H1 (cell line): ENCODE measurements around the gene AK2. TPM values are rescaled to one million over a fixed set of nuclear protein-coding genes. Genes with fewer than 3 reads are reported as not detected.

Experiments used
- FOSL1 ChIP-seq: IDR thresholded peaks from 2 replicates; pipeline ENCODE4 v1.6.1; 2011; ENCODE audit warnings: mild to moderate bottlenecking, low read depth, low read length, moderate library complexity; ENCODE audit not compliant: insufficient read depth
- HDAC2 ChIP-seq, 2 experiments: fragments of 300-600 bp in 1 of 2; sonication (generic) in 1 of 2; IDR thresholded peaks; 2 replicates each; pipeline ENCODE4 v1.6.1; 2011 to 2012; ENCODE audit warnings: low read depth in 2 of 2, low read length in 2 of 2, mild to moderate bottlenecking in 2 of 2, moderate library complexity in 2 of 2, borderline replicate concordance in 1 of 2, inconsistent platforms in 1 of 2
- KDM1A ChIP-seq: fragments of 200-600, 300-600 bp; sonication (generic); IDR thresholded peaks from 2 replicates; pipeline ENCODE4 v1.7.1; 2016; ENCODE audit warnings: mild to moderate bottlenecking, low read length, borderline replicate concordance
- TAF7 ChIP-seq: optimal IDR thresholded peaks from 2 replicates; pipeline ENCODE3; 2011; ENCODE audit warnings: low read depth, mild to moderate bottlenecking, inconsistent platforms, low read length, moderate library complexity, borderline replicate concordance
- TCF12 ChIP-seq: IDR thresholded peaks from 2 replicates; pipeline ENCODE4 v1.6.1; 2011; ENCODE audit warnings: low read depth, mild to moderate bottlenecking, low read length
- polyA plus RNA-seq, 7 experiments: library from polyadenylated mRNA; depleted of rRNA in 3 of 7; stranded (reverse) in 5 of 7; unstranded in 2 of 7; fragments of >200 nt in 5 of 7; fragments of 200-250 nt in 2 of 7; gene quantifications; 1 replicate in 5 of 7; 2 replicates in 1 of 7; 4 replicates in 1 of 7; pipeline versions ENCODE4 v1.2.1 to v1.2.3, GENCODE V29; 2011 to 2013; ENCODE audit warnings: missing spikeins in 2 of 7, mixed read lengths in 2 of 7
- total RNA-seq: library from RNA; stranded (reverse); fragmentation: NEBNext Ultra II Directional; extraction: Animal tissue kit (Norgen Biotek cat#: 25700); gene quantifications from 2 replicates; pipeline ENCODE4 v1.2.1, GENCODE V29; 2021
- TF ChIP-seq, protein P1 (sequence below): IDR thresholded peaks from 2 replicates; pipeline ENCODE4 v1.6.1; 2011; ENCODE audit warnings: low read depth, mild to moderate bottlenecking, low read length; ENCODE audit not compliant: insufficient read depth

Gene AK2
- total and polyA plus RNA-seq, 2 of the 8 experiments (the other 6 are each of a cell fraction or from before 2014, with no cell fraction given), result 92.3 to 137 TPM

GRCh38 chr1:32958827-32959226 is 77.9 kb downstream of the AK2 start (continued):
- TF ChIP-seq TAF7 (no peak), TCF12 (no peak), KDM1A (no peak), HDAC2 (IDR thresholded peaks at IDR 0.05; ENCODE audit: borderline replicate concordance in 1 of 2, low read depth in 2 of 2, low read length in 2 of 2) (no peak), FOSL1 (no peak)
- TF ChIP-seq, protein P1, sequence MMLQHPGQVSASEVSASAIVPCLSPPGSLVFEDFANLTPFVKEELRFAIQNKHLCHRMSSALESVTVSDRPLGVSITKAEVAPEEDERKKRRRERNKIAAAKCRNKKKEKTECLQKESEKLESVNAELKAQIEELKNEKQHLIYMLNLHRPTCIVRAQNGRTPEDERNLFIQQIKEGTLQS, result no peak

Other genes starting within 250 kb of the AK2 start
- 226 and 230 TPM in 2 replicates for gene YARS1, start 219.5 kb downstream of the AK2 start, total RNA-seq
- 47.1 and 55.6 TPM in 2 replicates for gene YARS1, start 219.5 kb downstream of the AK2 start, polyA plus RNA-seq (2011; rRNA removed)
- gene S100PBP, start 219.2 kb downstream of the AK2 start, total RNA-seq, result 65.7 and 68.3 TPM in 2 replicates
- 22.4 and 43.8 TPM in 2 replicates for gene S100PBP, start 219.2 kb downstream of the AK2 start, polyA plus RNA-seq (2011; rRNA removed)
- gene FNDC5, start 166.0 kb downstream of the AK2 start, total RNA-seq, result 0.94 and 2.0 TPM in 2 replicates
- gene FNDC5, start 166.0 kb downstream of the AK2 start, polyA plus RNA-seq (2011; rRNA removed), result 1.8 and 3.2 TPM in 2 replicates
- gene HPCA, start 150.4 kb downstream of the AK2 start, total RNA-seq, result 0.84 and 1.4 TPM in 2 replicates
- 0.70 and 0.78 TPM in 2 replicates for gene HPCA, start 150.4 kb downstream of the AK2 start, polyA plus RNA-seq (2011; rRNA removed)
- 7.3 and 9.5 TPM in 2 replicates for gene TMEM54, start 135.5 kb downstream of the AK2 start, total RNA-seq
- gene TMEM54, start 135.5 kb downstream of the AK2 start, polyA plus RNA-seq (2011; rRNA removed), result 58.7 and 85.7 TPM in 2 replicates
- 10.4 and 11.2 TPM in 2 replicates for gene RNF19B, start 72.1 kb downstream of the AK2 start, total RNA-seq
- 9.2 and 9.8 TPM in 2 replicates for gene RNF19B, start 72.1 kb downstream of the AK2 start, polyA plus RNA-seq (2011; rRNA removed)
- 0.21 and 0.22 TPM in 2 replicates for gene AZIN2, start 44.3 kb upstream of the AK2 start, total RNA-seq
- 0.82 and 0.91 TPM in 2 replicates for gene AZIN2, start 44.3 kb upstream of the AK2 start, polyA plus RNA-seq (2011; rRNA removed)
- 10.3 and 10.8 TPM in 2 replicates for gene TRIM62, start 145.2 kb upstream of the AK2 start, total RNA-seq
- 6.3 and 8.7 TPM in 2 replicates for gene TRIM62, start 145.2 kb upstream of the AK2 start, polyA plus RNA-seq (2011; rRNA removed)
- gene ZNF362, start 219.6 kb upstream of the AK2 start, total RNA-seq, result 27.8 and 30.0 TPM in 2 replicates
- 24.2 and 40.4 TPM in 2 replicates for gene ZNF362, start 219.6 kb upstream of the AK2 start, polyA plus RNA-seq (2011; rRNA removed)